SU-DHL-6 (cell line): Measurements from ENCODE around the gene FARP2.

Experiments
- H2AFZ ChIP-seq: fragments of 200-600 bp; sonication (generic); 2 replicates; pipeline ENCODE4 v1.6.1; 2014; ENCODE audit warnings: low read depth, mild to moderate bottlenecking, moderate library complexity, mixed read lengths, antibody characterized with exemption, low read length; ENCODE audit not compliant: severe bottlenecking
- H3F3A ChIP-seq: fragments of 200-600 bp; shearing (Covaris generic); 2 replicates; pipeline ENCODE4 v1.6.0; 2016; ENCODE audit warnings: antibody characterized with exemption, mild to moderate bottlenecking; ENCODE audit not compliant: insufficient read depth
- H3K27ac ChIP-seq: fragments of 200-600 bp; sonication (generic); 2 replicates; pipeline ENCODE4 v1.5.1; 2016; ENCODE audit warnings: low read depth, mild to moderate bottlenecking, low read length, moderate library complexity, mixed read lengths
- H3K27me3 ChIP-seq: fragments of 200-600 bp; sonication (generic), shearing (Covaris generic); 2 replicates; pipeline ENCODE4 v1.6.0; 2014; ENCODE audit warnings: mild to moderate bottlenecking, low read length
- H3K36me3 ChIP-seq: fragments of 200-600 bp; sonication (generic); 2 replicates; pipeline ENCODE4 v1.6.1; 2014; ENCODE audit warnings: mild to moderate bottlenecking, low read length, mixed read lengths
- H3K4me2 ChIP-seq: fragments of 300-600, 200-600 bp; shearing (Covaris generic), sonication (generic); 2 replicates; pipeline ENCODE4 v1.6.0; 2014; ENCODE audit warnings: low read length, low read depth, mild to moderate bottlenecking; ENCODE audit not compliant: poor library complexity, severe bottlenecking
- H3K4me3 ChIP-seq: fragments of 200-600 bp; sonication (generic); 2 replicates; pipeline ENCODE4 v1.5.1; 2014; ENCODE audit warnings: antibody characterized with exemption, low read length, mild to moderate bottlenecking, mixed read lengths; ENCODE audit not compliant: insufficient read depth, poor library complexity, severe bottlenecking
- H3K79me2 ChIP-seq: fragments of 200-600 bp; sonication (generic); 2 replicates; pipeline ENCODE4 v1.6.1; 2014; ENCODE audit warnings: mild to moderate bottlenecking, low read length, moderate library complexity; ENCODE audit not compliant: insufficient read depth
- H3K9ac ChIP-seq: fragments of 200-600 bp; sonication (generic); 2 replicates; pipeline ENCODE4 v1.7.0; 2014; ENCODE audit warnings: mild to moderate bottlenecking, low read length
- H3K9me2 ChIP-seq: fragments of 200-600 bp; sonication (generic); replicated peaks from 2 replicates; pipeline ENCODE4 v1.6.1; 2014; ENCODE audit warnings: low read length; ENCODE audit not compliant: insufficient read depth
- H3K9me3 ChIP-seq: fragments of 200-600 bp; sonication (generic); 2 replicates; pipeline ENCODE4 v1.6.1; 2014; ENCODE audit warnings: low read length, mixed read lengths; ENCODE audit not compliant: insufficient read depth
- H4K20me1 ChIP-seq: fragments of 200-600 bp; sonication (generic); 2 replicates; pipeline ENCODE4 v1.6.1; 2014; ENCODE audit warnings: low read depth, mild to moderate bottlenecking, antibody characterized with exemption, low read length, moderate library complexity, mixed read lengths
- CTCF ChIP-seq: fragments of 200-600 bp; sonication (generic); IDR thresholded peaks from one replicate; pipeline ENCODE4 v1.5.1; 2017; ENCODE audit warnings: antibody characterized with exemption, mild to moderate bottlenecking, low read length, moderate library complexity; ENCODE audit not compliant: insufficient read depth, poor library complexity, severe bottlenecking
- EZH2phosphoT487 ChIP-seq: fragments of 200-600 bp; sonication (generic), shearing (Covaris generic); conservative IDR thresholded peaks from 2 replicates; pipeline ENCODE4 v1.6.1; 2018; ENCODE audit warnings: mild to moderate bottlenecking, antibody characterized with exemption, low read length, moderate library complexity, mixed read lengths

FARP2 gene

GRCh38 chr2:241483305-241483704, 127.2 kb downstream of the FARP2 start:
- Histone ChIP-seq H3K4me2 (no peak overlapping the region), H3K27me3 (no peaks in the 10 kb centered on the region), H4K20me1 (no peaks in the 10 kb centered on the region), H3K36me3 (no peaks in the 10 kb centered on the region), H3K9me2 (no peaks in the 10 kb centered on the region), H3F3A (no peaks in the 10 kb centered on the region), H3K79me2 (no peaks in the 10 kb centered on the region), H2AFZ (no peak overlapping the region), H3K9ac (no peak overlapping the region), H3K4me3 (no peak overlapping the region), H3K9me3 (no peaks in the 10 kb centered on the region), H3K27ac (no peak overlapping the region)
- TF ChIP-seq EZH2phosphoT487: no peak
- no peak for TF ChIP-seq CTCF

- no peak overlapping the region for H3K4me3 ChIP-seq
- no peak overlapping the region for H3K4me2 ChIP-seq
- no peak overlapping the region for H3K27ac ChIP-seq
- no peak overlapping the region for H3K9ac ChIP-seq
- H3F3A ChIP-seq: no peaks in the 10 kb centered on the region
- H3K79me2 ChIP-seq: no peaks in the 10 kb centered on the region
- TF ChIP-seq CTCF: no peak
- no peak for TF ChIP-seq EZH2phosphoT487
- H3K36me3 ChIP-seq: no peaks in the 10 kb centered on the region
- no peaks in the 10 kb centered on the region for H4K20me1 ChIP-seq
- no peaks in the 10 kb centered on the region for H3K27me3 ChIP-seq
- no peaks in the 10 kb centered on the region for H3K9me3 ChIP-seq
- H3K9me2 ChIP-seq: no peaks in the 10 kb centered on the region
- H2AFZ ChIP-seq: no peak overlapping the region
Observed at GRCh38 chr2:241485172-241485911, 129.3 kb downstream of the FARP2 start.

- no peaks in the 10 kb centered on the region for H3F3A ChIP-seq
- TF ChIP-seq CTCF (no peak), EZH2phosphoT487 (no peak)
- no peak overlapping the region for H3K4me2 ChIP-seq
- no peaks in the 10 kb centered on the region for H3K27me3 ChIP-seq
- no peaks in the 10 kb centered on the region for H3K36me3 ChIP-seq
- no peaks in the 10 kb centered on the region for H3K9me3 ChIP-seq
- no peaks in the 10 kb centered on the region for H3K79me2 ChIP-seq
- no peak overlapping the region for H3K4me3 ChIP-seq
- H3K27ac ChIP-seq: no peak overlapping the region
- no peaks in the 10 kb centered on the region for H3K9me2 ChIP-seq
- no peak overlapping the region for H2AFZ ChIP-seq
- H3K9ac ChIP-seq: no peak overlapping the region
- no peaks in the 10 kb centered on the region for H4K20me1 ChIP-seq
Observed at GRCh38 chr2:241489088-241489487, 133.0 kb downstream of the FARP2 start.
